Fibroblast of lung (primary cell): ENCODE measurements around the gene CDK2AP2. TPM values are rescaled to one million over a fixed set of nuclear protein-coding genes. Genes with fewer than 3 reads are reported as not detected.
A peak's percentile ranks its signal among the peaks of the same experiment; 100 is the strongest.
"Not testable (repeated sequence)": the region's sequence is repeated elsewhere in the genome, so short reads cannot be mapped to it uniquely, and the experiment has no call there.

Experiments
- DNase-seq, 2 donors: peaks; one replicate each; pipeline versions ENCODE4 v3.0.0 to v3.0.0-alpha.2; 2010; ENCODE audit warnings: low read depth in 2 of 2
- H2AFZ ChIP-seq: 2 replicates; pipeline ENCODE4 v1.5.1; 2012; ENCODE audit warnings: low read length, control low read depth, inconsistent platforms
- H3K27ac ChIP-seq: 2 replicates; pipeline ENCODE4 v1.5.1; 2011; ENCODE audit warnings: low read length, control low read depth; ENCODE audit not compliant: insufficient read depth
- H3K27me3 ChIP-seq: 2 replicates; pipeline ENCODE4 v1.5.1; 2011; ENCODE audit warnings: mild to moderate bottlenecking, low read length; ENCODE audit not compliant: control insufficient read depth, insufficient read depth
- H3K36me3 ChIP-seq: 2 replicates; pipeline ENCODE4 v1.5.1; 2011; ENCODE audit warnings: low read length; ENCODE audit not compliant: control insufficient read depth, insufficient read depth
- H3K4me1 ChIP-seq: 2 replicates; pipeline ENCODE4 v1.5.1; 2011; ENCODE audit warnings: low read length; ENCODE audit not compliant: control insufficient read depth, insufficient read depth; ENCODE audit errors: extremely low read depth
- H3K4me2 ChIP-seq: 2 replicates; pipeline ENCODE4 v1.5.1; 2011; ENCODE audit warnings: low read length, control low read depth; ENCODE audit not compliant: insufficient read depth; ENCODE audit errors: extremely low read depth
- H3K4me3 ChIP-seq, 4 experiments: fragments of 200-600 bp in 1 of 4; sonication (generic) in 1 of 4; replicated peaks in 1 of 4; 2 replicates each; pipeline ENCODE4 v1.5.1; 2011 to 2016; ENCODE audit warnings: low read length in 4 of 4, low read depth in 3 of 4, mild to moderate bottlenecking in 3 of 4, control low read depth in 2 of 4, inconsistent platforms in 1 of 4, mixed read lengths in 1 of 4; ENCODE audit not compliant: insufficient read depth in 1 of 4; ENCODE audit errors: control extremely low read depth in 1 of 4
- H3K79me2 ChIP-seq: 2 replicates; pipeline ENCODE4 v1.5.1; 2012; ENCODE audit warnings: mild to moderate bottlenecking, low read length, inconsistent platforms; ENCODE audit not compliant: control insufficient read depth, insufficient read depth
- H3K9ac ChIP-seq: 2 replicates; pipeline ENCODE4 v1.5.1; 2011; ENCODE audit warnings: mild to moderate bottlenecking, low read length, control low read depth; ENCODE audit not compliant: insufficient read depth
- H3K9me3 ChIP-seq: 2 replicates; pipeline ENCODE4 v1.5.1; 2012; ENCODE audit warnings: low read depth, low read length; ENCODE audit not compliant: control insufficient read depth, insufficient read depth
- H4K20me1 ChIP-seq: 2 replicates; pipeline ENCODE4 v1.5.1; 2011; ENCODE audit warnings: low read length; ENCODE audit not compliant: control insufficient read depth, insufficient read depth; ENCODE audit errors: extremely low read depth
- EZH2 ChIP-seq: IDR thresholded peaks from 2 replicates; pipeline ENCODE4 v1.5.1; 2012; ENCODE audit warnings: low read length, control low read depth, mild to moderate bottlenecking; ENCODE audit errors: missing control alignments
- polyA plus RNA-seq, 2 donors: library from polyadenylated mRNA; depleted of rRNA in 1 of 2; stranded (reverse) in 1 of 2; unstranded in 1 of 2; fragments of >200 nt; gene quantifications; 2 replicates each; pipeline ENCODE4 v1.2.1, GENCODE V29; 2011 to 2012; ENCODE audit warnings: missing spikeins in 1 of 2
- total RNA-seq: library from RNA; depleted of rRNA; stranded (reverse); fragments of >200 nt; gene quantifications from 2 replicates; pipeline ENCODE4 v1.2.1, GENCODE V29; 2014
- TF ChIP-seq, protein P1 (sequence below), 2 donors: IDR thresholded peaks in 1 of 2; conservative IDR thresholded peaks in 1 of 2; 1 replicate in 1 of 2; 2 replicates in 1 of 2; pipeline ENCODE4 v1.5.1; 2011 to 2012; ENCODE audit warnings: low read length in 2 of 2, control low read depth in 1 of 2, inconsistent platforms in 1 of 2, low read depth in 1 of 2, mild to moderate bottlenecking in 1 of 2

CDK2AP2 gene
- total and polyA plus RNA-seq, 2 donors (not counting 1 experiment from before 2014, with no cell fraction given): 7.8 to 19.0 TPM

DNA sequence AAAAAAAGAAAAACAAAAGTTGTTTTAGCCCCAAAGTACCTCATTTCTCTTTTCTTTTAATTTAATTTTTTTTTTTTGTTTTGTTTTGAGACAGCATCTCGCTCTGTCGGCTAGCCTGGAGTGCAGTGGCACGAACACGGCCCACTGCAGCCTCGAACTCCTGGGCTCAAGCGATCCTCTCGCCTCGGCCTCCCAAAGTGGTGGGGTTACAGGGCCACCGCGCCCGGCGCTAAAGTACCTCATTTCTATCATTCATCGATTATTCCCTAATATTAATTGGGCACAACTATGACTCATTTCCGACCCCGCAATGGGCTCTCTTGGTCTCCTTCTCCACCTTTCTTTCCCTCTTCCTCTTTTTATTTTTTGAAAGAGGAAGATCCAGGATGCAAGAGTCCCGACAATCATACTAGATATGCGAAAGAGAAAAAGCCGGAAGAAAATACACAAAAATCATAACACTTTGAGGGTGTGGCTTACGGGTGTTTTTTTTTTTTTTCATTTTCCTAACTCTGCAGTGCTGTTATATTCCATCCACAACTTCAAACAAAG lies 25.6 kb downstream of the CDK2AP2 start:
- TF ChIP-seq, protein P1, sequence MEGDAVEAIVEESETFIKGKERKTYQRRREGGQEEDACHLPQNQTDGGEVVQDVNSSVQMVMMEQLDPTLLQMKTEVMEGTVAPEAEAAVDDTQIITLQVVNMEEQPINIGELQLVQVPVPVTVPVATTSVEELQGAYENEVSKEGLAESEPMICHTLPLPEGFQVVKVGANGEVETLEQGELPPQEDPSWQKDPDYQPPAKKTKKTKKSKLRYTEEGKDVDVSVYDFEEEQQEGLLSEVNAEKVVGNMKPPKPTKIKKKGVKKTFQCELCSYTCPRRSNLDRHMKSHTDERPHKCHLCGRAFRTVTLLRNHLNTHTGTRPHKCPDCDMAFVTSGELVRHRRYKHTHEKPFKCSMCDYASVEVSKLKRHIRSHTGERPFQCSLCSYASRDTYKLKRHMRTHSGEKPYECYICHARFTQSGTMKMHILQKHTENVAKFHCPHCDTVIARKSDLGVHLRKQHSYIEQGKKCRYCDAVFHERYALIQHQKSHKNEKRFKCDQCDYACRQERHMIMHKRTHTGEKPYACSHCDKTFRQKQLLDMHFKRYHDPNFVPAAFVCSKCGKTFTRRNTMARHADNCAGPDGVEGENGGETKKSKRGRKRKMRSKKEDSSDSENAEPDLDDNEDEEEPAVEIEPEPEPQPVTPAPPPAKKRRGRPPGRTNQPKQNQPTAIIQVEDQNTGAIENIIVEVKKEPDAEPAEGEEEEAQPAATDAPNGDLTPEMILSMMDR (conservative IDR thresholded peaks at IDR 0.05 in 1 of 2, IDR thresholded peaks at IDR 0.05 in 1 of 2; ENCODE audit: low read depth in 1 of 2, low read length in 2 of 2): no peak
- TF ChIP-seq EZH2: no peak
- H2AFZ ChIP-seq: peak overlapping the region; percentile 85
- no peaks in the 10 kb centered on the region for H3K27me3 ChIP-seq
- DNase-seq: no peak
- no peaks in the 10 kb centered on the region for H4K20me1 ChIP-seq
- H3K9me3 ChIP-seq: no peaks in the 10 kb centered on the region
- peaks cover 7% of the 10 kb centered on the region for H3K4me1 ChIP-seq
- peak overlapping the region; percentile 92 for H3K27ac ChIP-seq
- H3K9ac ChIP-seq: peak overlapping the region; percentile 54
- H3K4me3 ChIP-seq: peak overlapping the region; percentile 45 to 88 (median 72)
- H3K4me2 ChIP-seq: peak overlapping the region; percentile 88
- H3K36me3 ChIP-seq: peaks cover 2% of the 10 kb centered on the region
- no peaks in the 10 kb centered on the region for H3K79me2 ChIP-seq

DNA sequence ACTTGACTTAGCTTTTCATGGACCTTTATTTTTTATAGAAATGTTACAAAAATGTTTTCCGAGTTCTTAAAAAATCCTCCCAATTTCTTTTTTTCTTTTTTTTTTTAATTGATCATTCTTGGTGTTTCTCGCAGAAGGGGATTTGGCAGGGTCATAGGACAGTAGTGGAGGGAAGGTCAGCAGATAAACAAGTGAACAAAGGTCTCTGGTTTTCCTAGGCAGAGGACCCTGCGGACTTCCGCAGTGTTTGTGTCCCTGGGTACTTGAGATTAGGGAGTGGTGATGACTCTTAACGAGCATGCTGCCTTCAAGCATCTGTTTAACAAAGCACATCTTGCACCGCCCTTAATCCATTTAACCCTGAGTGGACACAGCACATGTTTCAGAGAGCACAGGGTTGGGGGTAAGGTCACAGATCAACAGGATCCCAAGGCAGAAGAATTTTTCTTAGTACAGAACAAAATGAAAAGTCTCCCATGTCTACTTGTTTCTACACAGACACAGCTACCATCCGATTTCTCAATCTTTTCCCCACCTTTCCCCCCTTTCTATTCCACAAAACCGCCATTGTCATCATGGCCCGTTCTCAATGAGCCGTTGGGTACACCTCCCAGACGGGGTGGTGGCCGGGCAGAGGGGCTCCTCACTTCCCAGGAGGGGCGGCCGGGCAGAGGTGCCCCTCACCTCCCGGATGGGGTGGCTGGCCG lies 30.5 kb downstream of the CDK2AP2 start:
- not testable (repeated sequence) for H3K27ac ChIP-seq, H3K36me3 ChIP-seq, H3K9ac ChIP-seq, H3K4me1 ChIP-seq, H3K79me2 ChIP-seq, H3K4me3 ChIP-seq, H3K4me2 ChIP-seq, H3K27me3 ChIP-seq, H2AFZ ChIP-seq, H3K9me3 ChIP-seq, DNase-seq, H4K20me1 ChIP-seq

DNA sequence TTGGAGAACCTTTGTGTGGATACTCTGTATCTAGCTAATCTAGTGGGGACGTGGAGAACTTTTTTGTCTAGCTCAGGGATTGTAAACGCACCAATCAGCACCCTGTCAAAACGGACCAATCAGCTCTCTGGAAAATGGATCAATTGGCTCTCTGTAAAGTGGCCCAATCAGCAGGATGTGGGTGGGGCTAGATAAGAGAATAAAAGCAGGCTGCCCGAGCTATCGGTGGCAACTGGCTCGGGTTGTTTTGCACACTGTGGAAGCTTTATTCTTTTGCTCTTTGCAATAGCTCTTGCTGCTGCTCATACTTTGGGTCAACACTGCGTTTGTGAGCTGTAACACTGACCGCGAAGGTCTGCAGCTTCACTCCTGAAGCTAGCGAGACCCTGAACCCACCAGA lies 31.3 kb downstream of the CDK2AP2 start:
- not testable (repeated sequence) for DNase-seq, H3K4me3 ChIP-seq, H3K4me2 ChIP-seq, H3K4me1 ChIP-seq, H3K27ac ChIP-seq, H3K9me3 ChIP-seq, H2AFZ ChIP-seq, H4K20me1 ChIP-seq, H3K36me3 ChIP-seq, H3K27me3 ChIP-seq, H3K79me2 ChIP-seq, H3K9ac ChIP-seq

DNA sequence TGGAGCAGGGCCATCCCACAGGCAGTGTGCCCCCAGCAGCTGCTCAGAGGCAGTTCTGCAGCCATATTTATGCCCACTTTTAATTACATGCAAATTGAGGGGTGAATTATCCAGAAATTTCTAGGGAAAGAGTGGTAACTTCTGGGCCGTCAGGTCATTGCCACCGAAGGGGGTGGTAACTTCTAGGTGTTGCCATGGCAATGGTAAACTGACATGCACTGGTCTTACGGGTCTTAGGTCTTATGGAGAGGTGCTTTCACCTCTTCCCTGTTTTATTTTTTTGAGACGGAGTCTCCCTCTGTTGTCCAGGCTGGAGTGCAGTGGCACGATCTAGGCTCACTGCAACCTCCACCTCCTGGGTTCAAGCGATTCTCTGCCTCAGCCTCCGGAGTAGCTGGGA lies 35.1 kb downstream of the CDK2AP2 start:
- Histone ChIP-seq H3K4me1 (peaks cover 5% of the 10 kb centered on the region), H3K27me3 (no peaks in the 10 kb centered on the region), H3K9me3 (no peaks in the 10 kb centered on the region), H3K79me2 (no peaks in the 10 kb centered on the region), H3K9ac (no peak overlapping the region), H3K27ac (no peak overlapping the region), H4K20me1 (no peaks in the 10 kb centered on the region), H3K4me3 (no peak overlapping the region), H3K36me3 (no peaks in the 10 kb centered on the region), H2AFZ (no peak overlapping the region), H3K4me2 (no peak overlapping the region)
- DNase-seq: no peak
- no peak for TF ChIP-seq EZH2
- TF ChIP-seq, protein P1 (conservative IDR thresholded peaks at IDR 0.05 in 1 of 2, IDR thresholded peaks at IDR 0.05 in 1 of 2; ENCODE audit: low read depth in 1 of 2, low read length in 2 of 2): no peak
